ENCODE measurements around the gene ARL8A.
"Not testable (repeated sequence)": the region's sequence is repeated elsewhere in the genome, so short reads cannot be mapped to it uniquely, and the experiment has no call there.

The ARL8A gene

DNA sequence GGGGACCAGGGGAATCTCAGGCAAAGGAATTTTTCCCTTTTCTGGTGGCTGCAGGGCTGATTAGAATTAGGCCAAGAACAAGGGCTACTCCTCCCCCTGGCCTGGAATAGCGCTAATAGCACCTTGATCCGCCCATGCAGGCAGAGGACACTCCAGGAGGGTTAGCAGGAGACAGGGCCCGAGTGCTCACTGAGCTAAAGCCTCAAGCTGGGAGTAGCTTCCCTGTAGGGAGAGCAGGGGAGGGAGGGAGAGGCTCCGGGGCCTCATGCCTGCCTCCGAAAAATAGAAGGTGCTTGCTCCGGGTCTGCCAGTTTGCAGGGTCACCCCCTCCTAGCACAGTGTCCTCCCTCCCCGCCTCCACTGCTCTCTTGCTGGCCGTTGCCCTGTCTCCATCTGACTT is 12.1 kb upstream of the ARL8A start:
- no peak for DNase-seq

- DNase-seq: no peak
Observed at GRCh38 chr1:202155478-202156021, 11.0 kb upstream of the ARL8A start.

- DNase-seq: peak; percentile 68
Observed at GRCh38 chr1:202154766-202155477, 10.4 kb upstream of the ARL8A start.

DNA sequence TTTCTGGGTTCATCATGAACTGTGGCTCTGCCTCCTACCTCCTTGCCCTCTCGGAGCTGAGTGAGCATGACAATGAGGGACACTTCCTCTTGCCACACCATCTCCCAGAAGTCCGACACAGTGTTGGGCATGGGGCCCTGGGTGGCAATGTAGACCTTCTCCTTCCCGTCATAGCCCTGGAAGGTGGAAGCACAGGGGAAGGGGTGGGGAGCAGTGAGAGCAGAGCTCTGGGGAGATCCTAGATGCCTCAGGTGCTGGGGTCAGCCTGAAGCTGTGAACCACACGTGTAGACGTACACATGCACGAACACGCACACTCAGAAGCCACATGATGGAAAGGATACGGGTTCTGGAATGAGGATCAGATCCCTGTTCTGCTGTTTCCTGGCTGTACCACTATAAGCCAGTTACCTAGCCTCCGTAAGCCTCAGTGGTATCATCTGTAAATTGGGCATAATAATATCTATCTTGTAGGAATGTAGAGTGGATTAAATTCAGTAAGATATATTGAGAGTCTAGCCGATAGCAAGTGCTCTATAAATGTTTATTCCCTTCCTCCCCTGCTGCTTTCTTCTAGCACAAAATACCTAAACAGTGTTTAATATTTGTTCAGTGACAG is 9.7 kb upstream of the ARL8A start:
- DNase-seq: no peak

DNA sequence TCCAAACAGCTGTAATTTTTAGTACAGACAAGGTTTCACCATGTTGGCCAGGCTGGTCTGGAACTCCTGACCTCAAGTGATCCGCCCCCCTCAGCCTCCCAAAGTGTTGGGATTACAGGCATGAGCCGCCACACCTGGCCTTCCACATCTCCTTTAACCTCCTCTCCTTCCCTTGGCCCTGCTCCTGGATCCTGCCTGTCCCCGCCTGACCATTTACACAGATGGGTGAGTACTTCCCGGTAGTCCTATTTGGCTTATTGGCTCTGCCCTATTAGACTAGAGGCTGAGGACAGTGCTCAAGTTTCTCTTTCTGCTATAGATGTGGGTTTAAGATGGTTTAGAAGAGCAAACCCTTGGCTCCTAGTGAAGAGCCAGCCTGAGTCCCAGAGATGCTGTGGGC is 8.7 kb upstream of the ARL8A start:
- no peak for DNase-seq

GRCh38 chr1:202152399-202152798 is 7.9 kb upstream of the ARL8A start:
- DNase-seq: no peak

DNA sequence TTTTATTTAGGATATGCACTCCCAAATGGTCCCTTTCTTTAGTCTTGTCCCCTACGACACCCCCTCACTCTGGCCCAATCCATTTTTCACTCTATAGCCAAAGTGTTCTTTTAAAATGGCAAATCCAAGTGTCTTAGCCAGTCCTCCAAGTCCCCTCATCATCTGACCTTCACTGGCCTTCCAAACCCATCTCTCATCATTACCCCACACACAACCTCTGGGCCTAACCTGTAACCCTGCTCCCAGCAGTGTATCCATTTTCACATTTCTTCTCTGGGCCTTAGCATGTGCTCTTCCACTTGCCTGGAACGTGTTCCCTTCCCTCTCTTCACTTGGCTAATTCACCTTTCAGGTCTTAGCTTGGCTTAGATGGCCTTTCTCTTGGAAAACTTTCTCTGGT is 6.5 kb upstream of the ARL8A start:
- no peak for DNase-seq

DNA sequence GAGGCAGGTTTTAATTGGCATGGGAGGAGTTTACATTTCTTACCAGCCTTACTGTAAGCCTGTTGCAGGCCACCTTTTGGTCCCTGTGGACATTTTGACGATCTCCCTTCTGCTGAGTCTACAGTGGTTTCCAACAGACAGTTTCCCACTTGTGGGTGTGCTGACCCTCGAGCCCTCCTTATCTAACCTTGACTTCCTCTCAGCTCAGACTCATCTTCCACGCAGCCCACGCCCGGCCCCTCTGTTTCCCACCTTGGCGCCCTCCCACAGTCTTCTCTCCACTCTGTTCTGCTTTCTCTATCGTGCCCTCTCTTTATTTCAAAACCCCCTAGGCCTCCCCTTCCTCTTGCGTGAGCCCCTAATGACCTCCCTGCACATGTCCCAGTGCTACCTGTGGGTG is 6.1 kb upstream of the ARL8A start:
- DNase-seq: no peak

DNA sequence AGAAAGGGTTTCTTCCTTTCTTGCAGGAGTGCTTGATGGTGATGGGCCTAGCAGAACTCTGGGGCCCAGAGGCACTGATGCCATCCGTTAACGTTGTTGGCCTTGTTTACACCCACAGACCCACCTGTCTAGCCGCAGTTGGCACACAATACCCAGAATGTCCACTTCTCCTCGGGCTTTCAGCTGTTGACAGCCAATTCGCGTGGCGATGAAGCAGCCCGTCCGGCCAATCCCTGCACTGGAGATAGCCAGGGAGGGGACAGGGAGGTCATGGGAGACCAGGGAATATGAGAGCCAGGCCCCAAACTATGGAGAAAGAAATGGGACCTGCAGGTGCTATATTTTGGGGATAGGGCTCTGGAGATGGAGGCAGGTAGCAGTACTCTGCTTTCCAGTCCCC is 5.7 kb upstream of the ARL8A start:
- DNase-seq: no peak

- DNase-seq: no peak
Observed at GRCh38 chr1:202149566-202149965, 5.0 kb upstream of the ARL8A start.

GRCh38 chr1:202148391-202148790 is 3.9 kb upstream of the ARL8A start:
- no peak for DNase-seq

DNA sequence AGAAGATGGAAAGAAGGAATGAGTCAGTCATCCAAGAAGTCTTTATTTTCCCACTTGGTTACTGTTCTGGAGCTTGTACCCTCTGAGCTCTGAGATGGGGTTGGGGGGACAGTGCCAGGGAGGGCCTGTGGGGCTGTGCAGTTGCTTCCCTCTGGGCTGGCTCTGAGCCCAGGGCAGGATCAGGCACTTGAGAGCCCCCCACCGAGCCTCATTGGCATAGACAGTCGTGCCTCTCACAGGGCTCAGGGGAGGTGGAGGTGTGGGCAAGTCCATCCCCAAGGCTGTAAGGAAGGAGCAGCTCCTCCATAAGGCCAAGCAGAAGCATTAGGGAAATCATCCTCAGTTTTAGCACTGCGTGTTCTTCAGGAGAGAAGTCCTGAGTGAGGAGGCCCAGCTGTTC is 2.5 kb upstream of the ARL8A start:
- DNase-seq: no peak

DNA sequence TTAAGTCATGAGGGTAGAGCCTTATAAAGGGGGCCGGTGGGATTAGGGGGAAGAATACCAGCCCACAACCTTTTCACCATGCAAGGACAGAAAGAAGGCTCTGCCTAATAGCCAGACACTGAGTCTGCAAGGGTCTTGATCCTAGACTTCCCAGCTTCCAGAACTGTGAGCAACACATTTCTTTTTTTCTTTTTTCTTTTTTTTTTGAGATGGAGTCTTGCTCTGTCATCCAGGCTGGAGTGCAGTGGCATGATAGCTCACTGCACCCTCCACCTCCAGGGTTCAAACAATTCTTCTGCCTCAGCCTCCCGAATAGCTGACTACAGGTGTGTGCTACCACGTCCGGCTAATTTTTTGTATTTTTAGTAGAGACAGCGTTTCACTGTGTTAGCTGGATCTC is 1.7 kb upstream of the ARL8A start:
- DNase-seq: no peak

DNA sequence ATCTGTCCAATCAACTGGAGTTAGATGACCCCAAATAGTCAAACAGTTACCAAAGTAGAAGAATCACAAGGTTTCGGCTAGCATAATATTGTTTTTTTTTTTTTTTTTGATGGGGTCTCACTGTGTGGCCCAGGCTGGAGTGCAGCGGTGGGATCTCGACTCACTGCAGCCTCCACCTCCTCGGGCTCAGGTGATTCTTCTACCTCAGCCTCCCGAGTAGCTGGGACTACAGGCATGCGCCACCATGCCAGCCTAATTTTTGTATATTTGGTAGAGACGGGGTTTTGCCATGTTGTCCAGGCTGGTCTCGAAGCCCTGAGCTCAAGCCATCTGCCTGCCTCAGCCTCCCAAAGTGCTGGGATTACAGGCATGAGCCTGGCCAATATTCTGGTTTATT is 1.2 kb upstream of the ARL8A start:
- not testable (repeated sequence) for DNase-seq

DNA sequence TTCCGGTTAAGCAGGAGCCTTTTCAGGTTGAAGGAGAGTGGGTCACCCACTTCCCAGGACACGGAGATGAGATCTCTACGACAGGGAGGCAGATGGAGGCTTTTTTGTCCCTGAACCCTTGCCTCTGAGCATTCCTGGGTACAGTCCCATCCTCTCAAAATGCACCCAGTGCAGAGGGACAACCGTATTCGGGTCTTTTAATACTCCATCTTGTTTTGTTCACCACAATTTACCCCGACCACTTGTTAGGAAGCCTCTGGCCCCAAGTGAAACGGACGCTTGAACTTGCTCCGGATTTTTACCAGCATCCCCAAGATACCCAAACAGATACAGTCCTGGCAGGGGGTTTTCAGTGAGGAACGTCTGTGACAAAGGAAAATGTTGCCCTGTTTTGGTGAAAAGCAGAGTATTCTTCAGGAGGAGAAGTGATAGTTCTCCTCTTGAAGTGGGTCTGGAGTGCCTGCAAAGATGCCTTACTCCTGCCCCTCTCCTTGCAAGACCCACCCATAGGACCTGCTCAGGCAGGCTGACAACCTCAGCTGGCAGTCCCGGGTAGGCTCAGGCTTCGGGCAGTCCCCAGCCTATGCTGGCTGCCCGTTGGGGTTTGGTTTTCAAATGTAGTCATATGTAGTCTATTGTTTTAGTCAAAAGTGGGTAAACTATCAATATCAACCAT is 669 bp upstream of the ARL8A start:
- DNase-seq: peak; percentile 76

- peak; percentile 46 for DNase-seq
Observed at GRCh38 chr1:202143768-202144401, 652 bp downstream of the ARL8A start.

- peak; percentile 41 for DNase-seq
Observed at GRCh38 chr1:202143011-202143767, 1.3 kb downstream of the ARL8A start.

DNA sequence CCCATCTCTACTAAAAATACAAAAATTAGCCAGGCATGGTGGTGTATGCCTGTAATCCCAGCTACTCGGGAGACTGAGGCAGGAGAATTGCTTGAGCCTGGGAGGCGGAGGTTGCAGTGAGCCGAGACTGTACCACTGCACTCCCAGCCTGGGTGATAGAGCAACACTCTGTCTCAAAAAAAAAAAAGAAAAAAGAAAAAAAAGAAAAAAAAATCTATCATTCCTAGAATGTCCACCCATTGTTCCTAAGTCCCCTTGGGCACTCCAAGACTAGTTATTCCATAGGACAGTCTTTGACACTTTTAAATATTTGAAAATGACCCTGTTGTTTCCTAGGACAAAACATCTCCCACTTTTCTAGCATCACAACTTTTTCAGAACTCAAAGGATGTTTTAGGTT is 3.1 kb downstream of the ARL8A start:
- not testable (repeated sequence) for DNase-seq

- no peak for DNase-seq
Observed at GRCh38 chr1:202140833-202141232, 3.7 kb downstream of the ARL8A start.

DNA sequence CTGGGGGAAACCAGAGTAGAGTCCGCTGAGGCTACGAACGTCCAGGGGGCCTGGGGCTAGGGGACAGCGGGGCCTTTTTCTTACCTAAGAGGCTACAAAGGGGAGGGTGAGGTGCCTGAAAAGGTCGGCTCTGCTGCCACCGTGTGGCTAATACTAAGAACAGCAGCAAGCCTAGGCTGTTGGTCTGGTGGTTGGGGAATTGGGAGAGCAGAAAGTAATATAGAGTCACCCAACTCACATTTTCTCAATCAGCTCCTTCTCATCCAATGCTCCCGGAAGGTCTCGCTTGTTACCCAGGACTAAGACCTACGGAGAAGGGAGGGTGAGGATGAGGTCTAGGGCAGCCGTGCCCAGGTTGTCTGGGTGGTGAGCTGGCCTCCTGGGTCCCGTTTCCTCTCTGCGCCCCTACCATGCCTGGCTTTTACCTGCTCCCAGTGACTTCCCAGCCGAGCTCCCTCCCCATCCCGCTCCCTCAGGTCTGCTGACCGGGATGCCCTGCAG is 9.3 kb downstream of the ARL8A start:
- peak; percentile 66 for DNase-seq

DNA sequence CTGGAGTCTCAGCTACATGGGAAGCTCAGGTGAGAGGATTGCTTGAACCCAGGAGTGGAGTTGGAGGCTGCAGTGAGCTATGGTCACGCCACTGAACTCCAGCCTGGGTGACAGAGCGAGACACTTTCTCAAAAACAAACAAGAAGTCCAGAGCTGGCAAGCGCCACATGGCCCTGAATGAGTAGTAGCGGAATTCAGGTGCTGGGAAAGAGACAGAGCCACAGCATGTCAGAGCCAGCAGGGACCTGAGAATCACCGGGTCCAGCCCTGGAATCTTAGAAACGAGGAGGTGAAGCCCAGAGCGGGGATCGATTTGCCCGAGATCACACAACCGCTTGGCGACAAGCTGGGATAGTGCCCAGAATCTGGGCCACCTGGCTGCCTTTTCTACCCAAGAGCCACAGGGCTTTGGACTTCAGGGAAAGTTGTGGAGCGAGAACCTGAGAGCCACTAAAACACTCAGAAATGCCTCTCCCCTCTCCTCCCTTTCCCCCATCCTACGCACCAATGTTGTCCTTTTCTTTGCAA is 9.8 kb downstream of the ARL8A start:
- no peak for DNase-seq

DNA sequence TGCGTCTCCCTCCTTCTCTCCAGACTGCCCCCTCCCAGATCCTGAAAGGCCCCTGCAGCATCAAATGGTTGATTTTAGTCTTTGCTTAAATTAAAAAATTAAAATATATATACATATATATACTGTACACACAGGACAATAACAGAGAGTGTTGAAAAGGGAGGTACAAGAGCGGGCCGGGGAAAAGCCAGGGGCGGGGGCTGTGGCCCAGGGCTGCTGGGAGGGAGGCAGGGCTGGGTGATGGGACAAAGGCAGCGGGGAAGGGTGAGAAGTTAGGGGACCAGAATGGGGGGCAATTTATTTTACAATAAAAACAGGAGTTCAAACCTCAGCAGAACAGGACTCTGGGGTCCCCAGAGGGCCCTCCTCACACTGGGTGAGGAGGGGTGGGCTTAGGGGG is 10.5 kb downstream of the ARL8A start:
- no peak for DNase-seq
